ENCODE measurements around the gene P4HA1.

DNA sequence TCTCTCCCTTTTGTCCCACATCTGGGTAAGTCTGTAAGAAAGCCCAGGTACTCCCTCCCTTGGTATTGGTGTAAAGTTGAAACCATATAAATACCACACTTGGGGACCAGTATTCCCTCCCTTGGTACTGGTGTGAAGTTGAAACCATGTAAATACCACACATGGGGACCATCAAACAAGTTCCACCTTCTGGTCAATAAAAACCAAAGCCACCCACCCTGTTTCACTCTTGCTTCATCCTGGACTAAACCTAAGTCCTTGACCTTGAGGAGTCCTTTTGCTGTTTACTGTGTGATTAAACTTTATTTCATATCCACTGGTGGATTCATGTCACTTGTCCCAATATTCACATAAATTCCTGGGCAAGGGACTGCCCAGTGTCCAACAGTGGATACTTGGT is 8.4 kb downstream of the P4HA1 start:
- TF ChIP-seq, protein P1, sequence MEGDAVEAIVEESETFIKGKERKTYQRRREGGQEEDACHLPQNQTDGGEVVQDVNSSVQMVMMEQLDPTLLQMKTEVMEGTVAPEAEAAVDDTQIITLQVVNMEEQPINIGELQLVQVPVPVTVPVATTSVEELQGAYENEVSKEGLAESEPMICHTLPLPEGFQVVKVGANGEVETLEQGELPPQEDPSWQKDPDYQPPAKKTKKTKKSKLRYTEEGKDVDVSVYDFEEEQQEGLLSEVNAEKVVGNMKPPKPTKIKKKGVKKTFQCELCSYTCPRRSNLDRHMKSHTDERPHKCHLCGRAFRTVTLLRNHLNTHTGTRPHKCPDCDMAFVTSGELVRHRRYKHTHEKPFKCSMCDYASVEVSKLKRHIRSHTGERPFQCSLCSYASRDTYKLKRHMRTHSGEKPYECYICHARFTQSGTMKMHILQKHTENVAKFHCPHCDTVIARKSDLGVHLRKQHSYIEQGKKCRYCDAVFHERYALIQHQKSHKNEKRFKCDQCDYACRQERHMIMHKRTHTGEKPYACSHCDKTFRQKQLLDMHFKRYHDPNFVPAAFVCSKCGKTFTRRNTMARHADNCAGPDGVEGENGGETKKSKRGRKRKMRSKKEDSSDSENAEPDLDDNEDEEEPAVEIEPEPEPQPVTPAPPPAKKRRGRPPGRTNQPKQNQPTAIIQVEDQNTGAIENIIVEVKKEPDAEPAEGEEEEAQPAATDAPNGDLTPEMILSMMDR (IDR thresholded peaks at IDR 0.05), result no peak
- no peak for TF ChIP-seq POLR2A (IDR thresholded peaks at IDR 0.05)
- no peak for TF ChIP-seq POLR2AphosphoS5 (IDR thresholded peaks at IDR 0.05)

All from prostate gland (tissue), 2 donors.